Astrocyte of the cerebellum (primary cell): ENCODE data around the gene SMC4.
A peak's percentile ranks its signal among the peaks of the same experiment; 100 is the strongest.

ENCODE experiments used
- DNase-seq: peaks from one replicate; pipeline ENCODE4 v3.0.0-alpha.2; 2011; ENCODE audit warnings: low read depth
- H3K4me3 ChIP-seq: 2 replicates; pipeline ENCODE4 v1.5.1; 2011; ENCODE audit warnings: mild to moderate bottlenecking, low read depth, low read length, moderate library complexity
- in situ Hi-C: cut with HindIII; loops from 2 replicates; pipeline ENCODE4 v1.10.0; 2017; ENCODE audit warnings: low sequenced_read_pairs
- TF ChIP-seq, protein P1 (sequence below): IDR thresholded peaks from 2 replicates; pipeline ENCODE4 v1.5.1; 2012; ENCODE audit warnings: low read length, low read depth, moderate library complexity, mild to moderate bottlenecking; ENCODE audit errors: missing control alignments

The SMC4 gene

DNA sequence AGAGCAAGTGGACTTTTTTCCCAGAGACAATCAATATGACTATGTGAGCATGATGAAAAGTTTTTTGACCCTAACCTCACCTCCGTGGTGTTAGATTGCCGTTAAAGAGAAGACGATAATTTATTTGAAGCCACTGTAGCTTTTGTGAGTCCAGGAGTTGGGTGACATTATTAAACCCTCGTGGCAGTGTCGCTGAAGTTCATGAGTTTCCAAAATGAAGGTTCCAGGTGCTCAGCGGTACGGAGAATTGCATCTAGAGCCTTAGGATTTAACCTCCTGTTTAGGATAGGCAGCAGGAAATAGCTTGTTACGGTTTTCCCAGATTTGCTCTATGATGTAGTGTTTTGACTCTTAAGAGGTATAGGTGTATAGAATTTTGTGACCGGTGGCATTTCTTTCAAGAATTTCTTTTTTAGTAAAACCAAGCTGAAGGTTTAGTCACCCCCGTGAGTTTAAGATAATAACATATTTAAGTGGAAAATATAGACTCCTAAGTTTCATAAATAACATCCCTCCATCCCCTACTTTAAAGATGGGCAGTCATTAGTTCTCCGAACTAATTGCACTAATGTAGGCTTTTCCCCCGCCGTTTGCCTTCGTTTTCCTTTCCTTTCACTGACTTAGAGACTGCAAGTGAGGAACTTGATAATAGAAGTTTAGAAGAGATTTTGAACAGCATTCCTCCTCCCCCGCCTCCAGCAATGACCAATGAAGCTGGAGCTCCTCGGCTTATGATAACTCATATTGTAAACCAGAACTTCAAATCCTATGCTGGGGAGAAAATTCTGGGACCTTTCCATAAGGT, 2.0 kb downstream of the SMC4 start:
- H3K4me3 ChIP-seq: peak overlapping the region; percentile 58
- in situ Hi-C loops: no loop called here

DNA sequence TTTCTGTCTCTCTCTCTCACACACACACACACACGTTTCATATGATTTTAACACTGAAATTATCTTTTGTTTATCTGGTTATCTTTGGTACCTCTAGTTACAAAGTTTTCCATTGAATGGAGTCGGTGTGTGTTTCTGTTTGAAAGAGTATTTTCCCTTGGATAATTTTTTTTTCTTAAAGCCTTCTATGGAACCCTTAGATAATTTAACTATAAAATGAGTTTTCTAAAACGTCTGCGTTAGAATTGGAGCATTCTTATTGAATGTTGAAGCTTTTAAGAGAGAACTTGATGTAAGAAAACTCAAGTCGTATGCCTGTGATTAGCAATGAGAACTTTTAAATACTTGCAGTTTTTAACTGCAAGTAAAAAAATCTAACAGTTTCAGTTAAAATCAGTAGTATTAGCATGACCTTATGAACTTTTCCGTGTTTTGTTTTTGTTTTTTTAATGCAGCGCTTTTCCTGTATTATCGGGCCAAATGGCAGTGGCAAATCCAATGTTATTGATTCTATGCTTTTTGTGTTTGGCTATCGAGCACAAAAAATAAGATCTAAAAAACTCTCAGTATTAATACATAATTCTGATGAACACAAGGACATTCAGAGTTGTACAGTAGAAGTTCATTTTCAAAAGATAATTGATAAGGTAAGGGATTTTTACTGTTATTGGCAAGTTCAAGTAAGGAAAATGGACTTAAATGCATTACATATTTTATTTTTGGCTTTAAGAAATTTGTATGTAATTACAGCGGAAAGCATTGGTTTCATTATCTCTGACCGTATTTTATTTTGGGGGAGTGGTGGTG, 3.0 kb downstream of the SMC4 start:
- H3K4me3 ChIP-seq: peak overlapping the region; percentile 58
- no peak for DNase-seq
- in situ Hi-C loops: no loop called here
- TF ChIP-seq, protein P1, sequence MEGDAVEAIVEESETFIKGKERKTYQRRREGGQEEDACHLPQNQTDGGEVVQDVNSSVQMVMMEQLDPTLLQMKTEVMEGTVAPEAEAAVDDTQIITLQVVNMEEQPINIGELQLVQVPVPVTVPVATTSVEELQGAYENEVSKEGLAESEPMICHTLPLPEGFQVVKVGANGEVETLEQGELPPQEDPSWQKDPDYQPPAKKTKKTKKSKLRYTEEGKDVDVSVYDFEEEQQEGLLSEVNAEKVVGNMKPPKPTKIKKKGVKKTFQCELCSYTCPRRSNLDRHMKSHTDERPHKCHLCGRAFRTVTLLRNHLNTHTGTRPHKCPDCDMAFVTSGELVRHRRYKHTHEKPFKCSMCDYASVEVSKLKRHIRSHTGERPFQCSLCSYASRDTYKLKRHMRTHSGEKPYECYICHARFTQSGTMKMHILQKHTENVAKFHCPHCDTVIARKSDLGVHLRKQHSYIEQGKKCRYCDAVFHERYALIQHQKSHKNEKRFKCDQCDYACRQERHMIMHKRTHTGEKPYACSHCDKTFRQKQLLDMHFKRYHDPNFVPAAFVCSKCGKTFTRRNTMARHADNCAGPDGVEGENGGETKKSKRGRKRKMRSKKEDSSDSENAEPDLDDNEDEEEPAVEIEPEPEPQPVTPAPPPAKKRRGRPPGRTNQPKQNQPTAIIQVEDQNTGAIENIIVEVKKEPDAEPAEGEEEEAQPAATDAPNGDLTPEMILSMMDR: no peak

More for the DNA sequence above, 2.0 kb downstream of the SMC4 start:
- DNase-seq: no peak
- TF ChIP-seq, protein P1: no peak

DNA sequence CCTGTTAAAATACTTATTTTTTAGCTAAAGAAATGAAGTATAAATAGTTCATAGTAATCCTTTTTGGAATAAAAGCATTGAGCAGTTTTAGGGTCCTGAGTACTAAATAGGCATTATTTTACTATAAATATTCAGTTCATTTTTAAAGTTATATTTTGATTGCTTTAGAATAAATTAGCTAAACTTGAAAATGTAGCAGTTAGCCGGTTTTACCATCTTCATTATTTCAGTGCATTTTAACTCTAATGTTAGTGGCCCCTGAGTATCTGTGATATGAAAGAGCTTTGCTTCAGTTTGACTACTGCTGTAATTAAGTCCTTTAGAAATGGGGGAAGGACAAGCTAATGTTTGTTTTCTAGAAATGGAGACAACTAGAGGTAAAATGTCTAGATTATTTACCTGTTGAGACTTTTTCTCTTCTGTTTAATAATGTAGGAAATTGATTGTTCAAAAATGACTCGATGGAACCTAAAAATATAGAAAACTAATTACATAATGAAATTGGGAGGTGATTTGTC, 3.6 kb downstream of the SMC4 start:
- peak overlapping the region; percentile 58 for H3K4me3 ChIP-seq
- TF ChIP-seq, protein P1: no peak
- DNase-seq: no peak

DNA sequence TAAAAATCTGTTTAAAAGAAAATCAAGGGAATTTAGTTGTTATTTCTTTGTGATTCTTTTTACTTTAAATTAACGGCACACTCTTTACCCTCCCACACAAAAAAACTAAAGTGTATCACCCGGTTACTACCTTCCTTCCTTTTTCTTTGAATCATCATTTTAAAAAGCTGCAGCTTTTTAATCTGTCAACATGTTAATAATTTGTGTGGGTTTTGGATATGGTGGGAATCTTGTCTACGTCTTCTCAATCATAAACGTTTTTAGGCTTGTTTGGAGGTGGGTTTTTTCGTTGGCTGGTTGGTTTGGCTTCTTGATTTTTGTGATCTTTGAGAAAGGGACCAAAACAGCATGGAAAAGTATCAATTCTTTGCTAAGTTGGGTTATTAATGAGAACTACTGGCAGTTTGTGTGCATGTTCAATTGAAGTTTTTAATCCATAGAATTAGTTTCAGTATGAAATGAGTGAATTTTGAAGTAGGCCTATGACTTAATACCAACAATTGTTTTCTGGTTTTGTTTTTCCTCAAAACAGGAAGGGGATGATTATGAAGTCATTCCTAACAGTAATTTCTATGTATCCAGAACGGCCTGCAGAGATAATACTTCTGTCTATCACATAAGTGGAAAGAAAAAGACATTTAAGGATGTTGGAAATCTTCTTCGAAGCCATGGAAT, 4.5 kb downstream of the SMC4 start:
- no peak for DNase-seq
- no peak overlapping the region for H3K4me3 ChIP-seq
- in situ Hi-C loops: no loop called here
- TF ChIP-seq, protein P1: no peak

More for the DNA sequence above, 3.6 kb downstream of the SMC4 start:
- in situ Hi-C loops: no loop called here

DNA sequence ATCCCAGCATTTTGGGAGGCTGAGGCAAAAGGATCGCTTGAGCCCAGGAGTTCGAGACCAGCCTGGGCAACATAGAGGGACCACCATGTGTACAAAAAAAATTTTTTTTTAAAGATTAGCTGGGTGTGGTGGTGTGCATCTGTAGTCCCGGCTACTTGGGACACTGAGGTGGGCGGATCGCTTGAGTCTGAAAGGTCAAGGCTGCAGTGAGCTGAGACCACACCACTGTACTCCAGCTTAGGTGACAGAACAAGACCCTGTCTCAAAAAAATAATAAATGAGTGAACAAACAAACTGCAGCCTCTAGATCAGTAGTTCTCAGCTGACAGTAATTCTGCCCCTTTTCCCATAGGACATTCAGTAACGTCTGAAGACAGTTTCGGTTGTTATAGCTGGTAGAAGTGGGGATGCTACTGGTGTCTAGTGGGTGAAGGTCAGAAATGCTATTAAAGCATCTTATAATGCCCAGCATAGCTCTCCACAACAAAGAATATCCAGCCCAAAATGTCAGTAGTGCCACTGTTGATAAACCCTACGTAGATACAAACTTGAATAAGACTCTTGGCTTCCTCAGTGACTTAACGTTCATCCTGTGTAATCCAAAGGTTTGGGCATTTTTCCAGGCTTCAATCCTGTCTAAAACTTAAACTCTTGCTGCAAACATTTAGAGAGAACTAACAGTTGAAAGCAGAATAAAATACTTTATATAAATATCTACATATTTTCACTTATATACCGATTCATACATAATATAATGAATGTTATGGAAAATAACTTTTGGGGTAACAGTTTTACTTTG, 10.6 kb downstream of the SMC4 start:
- no peak overlapping the region for H3K4me3 ChIP-seq
- no peak for DNase-seq
- TF ChIP-seq, protein P1: no peak
- in situ Hi-C loops: no loop called here

DNA sequence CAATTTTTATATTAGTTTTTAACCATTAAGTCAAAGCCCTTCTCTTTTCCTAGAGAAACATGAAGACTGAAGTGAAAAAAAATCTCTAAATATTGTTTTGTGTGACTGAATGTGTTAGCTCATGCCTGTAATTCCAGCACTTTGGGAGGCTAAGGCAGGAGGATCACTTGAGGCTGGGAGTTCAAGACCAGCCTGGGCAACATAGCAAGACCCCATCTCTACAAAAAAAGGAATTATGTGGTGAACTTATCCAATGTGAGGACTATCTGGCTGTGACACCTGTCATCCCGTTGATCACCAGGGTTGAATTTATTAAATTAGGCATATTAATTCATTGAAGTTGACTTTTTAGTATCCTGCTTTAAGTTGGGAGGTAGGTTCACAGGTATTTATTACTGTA, 13.0 kb downstream of the SMC4 start:
- TF ChIP-seq, protein P1: no peak
- in situ Hi-C loops: no loop called here
- DNase-seq: no peak
- H3K4me3 ChIP-seq: no peak overlapping the region
